ENCODE results near the gene GABRG3.

GABRG3 gene

DNA sequence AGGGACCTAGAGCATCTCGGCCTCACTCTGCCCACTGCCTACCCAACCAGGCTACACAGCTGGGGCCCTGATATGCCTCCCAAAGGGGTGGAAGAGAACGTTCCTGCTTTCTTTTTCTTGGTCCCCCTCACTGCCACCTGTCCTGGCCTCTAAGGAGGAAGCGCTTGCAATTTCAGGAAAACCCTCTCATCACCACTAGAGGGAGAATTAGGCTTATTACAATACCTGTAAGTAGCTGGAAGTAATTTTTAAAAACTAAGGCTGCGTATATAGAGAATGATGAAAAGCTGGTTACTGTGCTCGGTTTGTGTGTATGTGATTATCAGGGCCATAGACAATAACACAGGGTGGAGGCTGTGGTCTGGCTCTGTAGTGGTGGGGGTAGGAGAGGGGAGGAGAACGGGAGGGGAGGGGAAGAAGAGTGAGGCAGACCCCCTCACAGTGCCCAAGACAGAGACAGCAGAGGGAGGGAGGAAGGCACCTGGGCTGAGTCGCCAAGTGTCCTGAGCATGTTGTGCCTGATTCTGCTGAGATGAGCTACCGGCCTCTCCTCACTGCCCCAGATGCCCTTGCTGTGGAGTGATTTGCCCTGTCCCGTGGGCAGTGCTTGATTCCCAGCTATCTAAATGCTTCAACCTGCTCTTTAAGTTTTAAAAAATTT is 3.3 kb downstream of the GABRG3 start:
- Histone ChIP-seq H3K4me1 (ENCODE audit: control insufficient read depth, insufficient read depth, low read length) (no peaks in the 10 kb centered on the region), H3K36me3 (ENCODE audit: control insufficient read depth in 2 of 2, insufficient read depth in 1 of 2, low read length in 2 of 2) (no peaks in the 10 kb centered on the region), H3K4me3 (ENCODE audit: low read depth, low read length) (no peak overlapping the region), H3K27ac (ENCODE audit: extremely low read depth, low read depth, low read length) (no peak overlapping the region), H3K9me3 (ENCODE audit: control insufficient read depth, insufficient read depth, low read depth, low read length) (no peaks in the 10 kb centered on the region)
- POLR2A ChIA-PET = no interaction called here
- TF ChIP-seq, protein P1, sequence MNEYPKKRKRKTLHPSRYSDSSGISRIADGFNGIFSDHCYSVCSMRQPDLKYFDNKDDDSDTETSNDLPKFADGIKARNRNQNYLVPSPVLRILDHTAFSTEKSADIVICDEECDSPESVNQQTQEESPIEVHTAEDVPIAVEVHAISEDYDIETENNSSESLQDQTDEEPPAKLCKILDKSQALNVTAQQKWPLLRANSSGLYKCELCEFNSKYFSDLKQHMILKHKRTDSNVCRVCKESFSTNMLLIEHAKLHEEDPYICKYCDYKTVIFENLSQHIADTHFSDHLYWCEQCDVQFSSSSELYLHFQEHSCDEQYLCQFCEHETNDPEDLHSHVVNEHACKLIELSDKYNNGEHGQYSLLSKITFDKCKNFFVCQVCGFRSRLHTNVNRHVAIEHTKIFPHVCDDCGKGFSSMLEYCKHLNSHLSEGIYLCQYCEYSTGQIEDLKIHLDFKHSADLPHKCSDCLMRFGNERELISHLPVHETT (tag by site-specific recombination; IDR thresholded peaks at IDR 0.05) = no peak
- CTCF ChIA-PET = interaction anchor here (0.6 to 1.6 kb wide), 9 partner anchors 9 to 815 kb away, joined by 3 to 6 read pairs (median 4); no protein-coding TSS in a partner anchor

- CTCF ChIA-PET = no interaction called here
- H3K36me3 ChIP-seq (ENCODE audit: control insufficient read depth in 2 of 2, insufficient read depth in 1 of 2, low read length in 2 of 2) = no peaks in the 10 kb centered on the region
- POLR2A ChIA-PET = no interaction called here
- H3K4me3 ChIP-seq (ENCODE audit: low read depth, low read length) = no peak overlapping the region
- H3K27ac ChIP-seq (ENCODE audit: extremely low read depth, low read depth, low read length) = no peak overlapping the region
- H3K9me3 ChIP-seq (ENCODE audit: control insufficient read depth, insufficient read depth, low read depth, low read length) = no peaks in the 10 kb centered on the region
- no peaks in the 10 kb centered on the region for H3K4me1 ChIP-seq (ENCODE audit: control insufficient read depth, insufficient read depth, low read length)
- TF ChIP-seq RBAK (tag by site-specific recombination; IDR thresholded peaks at IDR 0.05) = no peak
- no peak for TF ChIP-seq ZFHX2 (tag by site-specific recombination; conservative IDR thresholded peaks at IDR 0.05)
- no peak for TF ChIP-seq ZNF549 (tag by site-specific recombination; IDR thresholded peaks at IDR 0.05)
- no peak for TF ChIP-seq ZXDB (tag by site-specific recombination; IDR thresholded peaks at IDR 0.05)
- TF ChIP-seq ZNF132 (tag by site-specific recombination; IDR thresholded peaks at IDR 0.05; ENCODE audit: borderline replicate concordance) = no peak
- no peak for TF ChIP-seq ZNF335 (tag by site-specific recombination; conservative IDR thresholded peaks at IDR 0.05)
- TF ChIP-seq, protein P2, sequence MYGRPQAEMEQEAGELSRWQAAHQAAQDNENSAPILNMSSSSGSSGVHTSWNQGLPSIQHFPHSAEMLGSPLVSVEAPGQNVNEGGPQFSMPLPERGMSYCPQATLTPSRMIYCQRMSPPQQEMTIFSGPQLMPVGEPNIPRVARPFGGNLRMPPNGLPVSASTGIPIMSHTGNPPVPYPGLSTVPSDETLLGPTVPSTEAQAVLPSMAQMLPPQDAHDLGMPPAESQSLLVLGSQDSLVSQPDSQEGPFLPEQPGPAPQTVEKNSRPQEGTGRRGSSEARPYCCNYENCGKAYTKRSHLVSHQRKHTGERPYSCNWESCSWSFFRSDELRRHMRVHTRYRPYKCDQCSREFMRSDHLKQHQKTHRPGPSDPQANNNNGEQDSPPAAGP (tag by site-specific recombination; IDR thresholded peaks at IDR 0.05) = no peak
- TF ChIP-seq GFI1B (tag by site-specific recombination; IDR thresholded peaks at IDR 0.05) = no peak
- TF ChIP-seq, protein P3, sequence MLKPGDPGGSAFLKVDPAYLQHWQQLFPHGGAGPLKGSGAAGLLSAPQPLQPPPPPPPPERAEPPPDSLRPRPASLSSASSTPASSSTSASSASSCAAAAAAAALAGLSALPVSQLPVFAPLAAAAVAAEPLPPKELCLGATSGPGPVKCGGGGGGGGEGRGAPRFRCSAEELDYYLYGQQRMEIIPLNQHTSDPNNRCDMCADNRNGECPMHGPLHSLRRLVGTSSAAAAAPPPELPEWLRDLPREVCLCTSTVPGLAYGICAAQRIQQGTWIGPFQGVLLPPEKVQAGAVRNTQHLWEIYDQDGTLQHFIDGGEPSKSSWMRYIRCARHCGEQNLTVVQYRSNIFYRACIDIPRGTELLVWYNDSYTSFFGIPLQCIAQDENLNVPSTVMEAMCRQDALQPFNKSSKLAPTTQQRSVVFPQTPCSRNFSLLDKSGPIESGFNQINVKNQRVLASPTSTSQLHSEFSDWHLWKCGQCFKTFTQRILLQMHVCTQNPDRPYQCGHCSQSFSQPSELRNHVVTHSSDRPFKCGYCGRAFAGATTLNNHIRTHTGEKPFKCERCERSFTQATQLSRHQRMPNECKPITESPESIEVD (tag by site-specific recombination; IDR thresholded peaks at IDR 0.05) = no peak
Observed at GRCh38 chr15:26981492-26981891, 10.5 kb downstream of the GABRG3 start.

DNA sequence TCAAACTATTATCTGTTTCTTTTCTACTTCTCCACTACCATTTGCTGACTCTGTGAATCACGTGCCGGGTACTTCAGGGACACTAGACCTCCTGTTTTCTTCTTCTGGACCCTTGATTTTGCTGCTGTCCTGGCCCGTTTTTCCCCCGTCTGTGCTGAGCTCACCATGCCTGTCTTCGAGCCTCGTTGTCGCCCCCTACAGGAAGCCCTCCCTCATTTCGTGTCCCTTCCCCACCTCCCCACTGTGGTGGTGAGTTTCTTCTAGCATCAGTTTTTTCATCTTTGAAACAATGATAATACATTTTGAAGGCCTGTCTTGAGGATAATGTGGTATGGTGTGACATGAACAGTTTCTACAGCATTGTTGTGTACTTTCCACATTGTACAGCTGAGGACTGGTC is 12.8 kb downstream of the GABRG3 start:
- CTCF ChIA-PET = interaction anchor here (0.6 to 1.8 kb wide), 5 partner anchors 11 to 48 kb away, joined by 3 to 5 read pairs (median 4); no protein-coding TSS in a partner anchor
- Histone ChIP-seq H3K4me1 (ENCODE audit: control insufficient read depth, insufficient read depth, low read length) (no peaks in the 10 kb centered on the region), H3K4me3 (ENCODE audit: low read depth, low read length) (no peak overlapping the region), H3K36me3 (ENCODE audit: control insufficient read depth in 2 of 2, insufficient read depth in 1 of 2, low read length in 2 of 2) (no peaks in the 10 kb centered on the region), H3K27ac (ENCODE audit: extremely low read depth, low read depth, low read length) (no peak overlapping the region), H3K9me3 (ENCODE audit: control insufficient read depth, insufficient read depth, low read depth, low read length) (no peaks in the 10 kb centered on the region)
- TF ChIP-seq ZNF747 (tag by site-specific recombination; IDR thresholded peaks at IDR 0.05) (no peak), ZSCAN16 (tag by site-specific recombination; IDR thresholded peaks at IDR 0.05) (no peak), ZNF202 (tag by site-specific recombination; IDR thresholded peaks at IDR 0.05; ENCODE audit: borderline replicate concordance) (no peak), ZNF596 (tag by site-specific recombination; IDR thresholded peaks at IDR 0.05) (no peak), ZBTB49 (tag by site-specific recombination; IDR thresholded peaks at IDR 0.05; ENCODE audit: low read depth) (no peak), ZBTB20 (tag by site-specific recombination; IDR thresholded peaks at IDR 0.05) (no peak), PBX3 (CRISPR knock-in tag; IDR thresholded peaks at IDR 0.05) (no peak)
- POLR2A ChIA-PET = no interaction called here
